HG02610 (cell line): ENCODE measurements around the gene SFI1.

ENCODE experiments used
- ATAC-seq: cut with Tn5 transposase; IDR thresholded peaks from one replicate; pipeline ENCODE4 v1.9.1; 2021; ENCODE audit warnings: mild to moderate bottlenecking, moderate library complexity; ENCODE audit not compliant: unreplicated experiment

Gene SFI1

DNA sequence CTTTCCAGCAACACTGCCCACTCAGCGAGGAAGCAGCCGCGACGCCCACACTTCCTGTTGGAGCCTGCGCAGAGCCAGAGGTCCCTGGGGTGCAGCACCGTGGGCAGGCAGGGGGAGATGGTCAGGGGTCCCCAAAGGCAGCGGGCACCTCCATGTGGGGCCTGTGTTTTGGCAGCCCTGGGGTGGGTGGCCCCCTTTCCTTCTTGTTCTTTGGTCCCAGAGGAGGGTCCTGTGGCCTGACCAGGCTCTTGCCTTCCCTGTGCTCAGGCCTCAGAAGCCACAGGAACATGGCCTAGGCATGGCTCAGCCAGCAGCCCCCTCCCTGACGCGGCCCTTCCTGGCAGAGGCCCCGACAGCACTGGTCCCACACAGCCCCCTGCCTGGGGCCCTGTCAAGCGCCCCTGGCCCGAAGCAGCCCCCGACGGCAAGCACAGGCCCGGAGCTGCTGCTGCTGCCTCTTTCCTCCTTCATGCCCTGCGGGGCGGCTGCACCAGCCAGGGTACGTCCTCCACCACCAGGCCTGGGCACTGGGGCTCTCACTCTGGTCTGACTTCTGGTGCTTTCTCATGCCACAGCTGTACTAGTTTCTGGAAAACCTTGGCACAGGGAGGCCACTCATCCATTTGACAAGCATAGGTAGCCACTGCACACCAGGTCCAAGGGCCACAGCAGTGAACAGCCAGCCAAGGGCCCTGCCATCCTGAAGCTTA is 118.6 kb downstream of the SFI1 start:
- ATAC-seq: no peak

DNA sequence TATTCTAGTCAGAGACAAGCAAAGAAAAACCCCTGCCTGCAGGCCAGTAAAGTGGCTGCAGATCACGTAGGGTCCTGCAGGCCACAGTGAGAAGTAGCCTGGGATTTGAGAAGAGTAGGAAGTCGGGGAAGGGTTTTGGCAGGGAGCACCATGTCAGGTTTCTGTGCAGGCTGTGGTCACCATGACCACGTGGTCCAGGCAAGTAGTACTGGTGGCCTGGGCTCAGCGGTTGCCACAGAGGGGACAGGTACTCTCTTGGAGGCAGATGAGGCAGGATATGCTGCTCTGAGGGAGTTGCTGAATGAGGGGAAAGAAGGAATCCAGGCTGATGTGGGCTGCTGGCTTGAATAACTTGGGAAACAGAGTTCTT is 119.1 kb downstream of the SFI1 start:
- ATAC-seq: no peak

DNA sequence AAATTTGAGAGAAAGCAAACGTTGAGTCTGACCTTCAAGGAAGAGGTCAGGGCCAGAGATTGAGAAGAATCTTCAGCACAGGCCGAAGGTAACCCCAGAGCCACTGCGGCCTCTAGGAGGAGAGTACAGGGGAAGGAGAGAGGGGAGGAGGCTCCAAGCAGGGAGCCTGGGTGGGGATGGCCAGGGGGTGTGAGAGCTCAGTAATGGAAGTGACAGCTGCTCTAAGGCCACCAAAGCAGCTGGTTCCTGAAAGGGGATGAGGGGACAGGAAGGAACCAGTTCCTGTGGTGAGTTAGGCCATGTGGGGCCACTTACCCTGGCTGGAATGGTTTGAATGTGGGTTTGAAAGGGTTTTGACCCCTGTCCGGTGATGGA is 119.6 kb downstream of the SFI1 start:
- peak; percentile 12 for ATAC-seq

DNA sequence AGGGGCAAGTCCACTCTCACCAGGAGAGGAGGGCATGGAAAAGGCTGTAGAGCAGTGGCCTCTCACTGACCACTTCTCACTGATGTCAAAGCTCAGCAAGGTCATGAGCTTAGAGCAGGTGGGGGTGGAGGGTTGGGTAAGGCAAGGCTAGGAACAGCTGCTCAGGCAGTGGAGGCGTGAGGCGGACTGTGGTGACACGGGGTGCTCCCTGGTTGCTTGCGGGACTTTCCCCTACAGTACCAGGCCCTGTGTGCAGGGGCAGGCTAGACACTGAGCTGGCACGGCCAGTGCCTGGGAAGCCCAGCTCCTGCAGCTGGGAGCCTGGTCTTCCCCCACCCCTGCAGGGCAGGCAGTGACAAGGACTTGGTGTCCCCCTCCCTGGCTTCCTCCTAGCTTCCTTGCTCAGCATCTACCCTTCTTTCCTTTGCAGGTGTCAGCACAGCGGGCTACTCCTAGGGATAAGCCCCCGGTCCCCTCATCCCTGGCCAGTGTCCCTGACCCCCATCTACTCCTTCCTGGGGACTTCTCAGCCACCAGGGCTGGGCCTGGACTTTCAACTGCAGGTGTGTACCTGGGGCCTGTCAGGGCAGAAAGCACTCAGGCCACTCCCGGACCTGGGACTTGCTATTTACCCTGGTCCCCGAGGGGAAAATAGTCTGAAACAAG is 120.1 kb downstream of the SFI1 start:
- ATAC-seq: peak; percentile 68

DNA sequence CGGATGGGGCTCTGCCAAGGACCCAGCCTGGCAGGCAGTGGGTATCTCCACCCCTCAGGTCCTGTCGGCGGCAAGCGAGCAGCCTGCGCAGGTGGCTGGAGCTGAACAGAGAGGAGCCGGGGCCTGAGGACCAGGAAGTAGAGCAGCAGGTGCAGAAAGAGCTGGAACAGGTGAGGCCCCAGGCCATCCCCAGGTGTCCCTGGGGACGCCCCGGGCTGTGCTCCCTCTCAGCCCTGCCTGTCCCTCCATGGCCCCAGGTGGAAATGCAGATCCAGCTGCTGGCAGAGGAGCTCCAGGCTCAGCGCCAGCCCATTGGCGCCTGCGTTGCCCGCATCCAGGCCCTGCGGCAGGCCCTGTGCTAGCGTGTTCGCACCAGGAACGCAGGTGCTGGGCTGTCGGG is 121.7 kb downstream of the SFI1 start:
- ATAC-seq: no peak

DNA sequence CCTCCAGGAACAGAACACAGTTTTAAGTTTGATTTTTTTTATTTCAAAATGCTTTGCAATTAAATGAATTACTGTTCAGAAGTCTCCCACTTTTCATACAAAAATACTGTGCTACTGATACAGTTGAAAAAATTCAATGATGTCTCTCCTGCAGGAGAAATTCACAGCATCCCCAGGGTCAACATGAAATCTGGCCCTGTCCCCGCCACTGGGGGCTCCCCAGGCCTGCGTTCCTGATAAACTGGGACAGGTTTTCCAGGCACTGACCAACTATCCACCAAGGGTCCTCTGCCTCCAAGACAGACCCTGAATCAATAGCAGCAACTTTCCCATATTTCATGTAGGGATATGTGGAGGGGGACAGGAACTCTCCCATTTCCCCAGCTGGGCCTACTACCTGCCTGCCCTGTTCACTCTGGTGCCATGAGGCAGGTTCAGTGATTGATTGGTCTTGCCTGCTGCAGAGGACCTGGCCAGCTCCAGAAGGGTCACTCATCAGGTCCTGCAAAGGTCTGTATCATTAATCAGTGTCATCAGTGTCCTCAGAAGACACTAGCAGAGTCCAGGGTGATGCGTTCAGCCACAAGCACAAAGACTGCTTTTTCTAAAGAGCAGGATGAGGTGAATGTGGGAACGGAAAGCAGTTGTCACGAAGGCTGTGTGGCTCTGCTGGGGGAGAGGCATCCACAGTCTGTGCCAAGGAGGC is 122.3 kb downstream of the SFI1 start:
- ATAC-seq: no peak

DNA sequence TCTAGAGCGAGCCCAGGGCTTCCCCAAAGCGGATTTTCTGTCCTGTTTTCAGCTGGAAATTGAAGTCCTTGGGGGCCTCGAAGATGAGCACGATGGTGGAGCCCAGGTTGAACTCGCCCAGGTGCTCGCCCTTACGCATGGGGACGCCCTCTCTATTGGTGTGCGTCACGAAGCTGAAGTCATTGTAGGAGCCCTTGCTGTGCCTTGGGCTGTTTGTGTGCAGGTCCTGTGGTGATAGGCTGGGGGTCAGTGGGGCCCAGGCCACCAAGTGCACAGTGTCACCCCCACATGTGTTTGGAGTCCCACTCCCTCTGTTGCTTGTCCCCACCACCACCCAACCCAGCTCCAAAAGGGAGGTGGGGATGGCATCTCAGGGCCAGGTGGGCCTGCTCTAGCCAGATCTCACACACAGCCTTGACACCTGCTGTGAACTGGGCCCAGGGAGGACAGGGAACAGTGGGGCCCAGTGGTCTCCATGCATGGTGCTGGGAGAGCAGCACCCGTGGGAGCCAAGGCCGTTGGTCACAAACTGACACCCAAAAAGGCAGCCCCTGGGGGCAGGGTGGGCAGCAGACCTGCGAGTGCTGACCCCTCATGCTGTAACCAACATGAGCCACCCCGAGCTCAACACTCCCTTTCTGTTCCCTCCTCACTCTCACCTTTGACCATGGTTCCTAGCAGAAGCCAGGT is 123.4 kb downstream of the SFI1 start:
- no peak for ATAC-seq

DNA sequence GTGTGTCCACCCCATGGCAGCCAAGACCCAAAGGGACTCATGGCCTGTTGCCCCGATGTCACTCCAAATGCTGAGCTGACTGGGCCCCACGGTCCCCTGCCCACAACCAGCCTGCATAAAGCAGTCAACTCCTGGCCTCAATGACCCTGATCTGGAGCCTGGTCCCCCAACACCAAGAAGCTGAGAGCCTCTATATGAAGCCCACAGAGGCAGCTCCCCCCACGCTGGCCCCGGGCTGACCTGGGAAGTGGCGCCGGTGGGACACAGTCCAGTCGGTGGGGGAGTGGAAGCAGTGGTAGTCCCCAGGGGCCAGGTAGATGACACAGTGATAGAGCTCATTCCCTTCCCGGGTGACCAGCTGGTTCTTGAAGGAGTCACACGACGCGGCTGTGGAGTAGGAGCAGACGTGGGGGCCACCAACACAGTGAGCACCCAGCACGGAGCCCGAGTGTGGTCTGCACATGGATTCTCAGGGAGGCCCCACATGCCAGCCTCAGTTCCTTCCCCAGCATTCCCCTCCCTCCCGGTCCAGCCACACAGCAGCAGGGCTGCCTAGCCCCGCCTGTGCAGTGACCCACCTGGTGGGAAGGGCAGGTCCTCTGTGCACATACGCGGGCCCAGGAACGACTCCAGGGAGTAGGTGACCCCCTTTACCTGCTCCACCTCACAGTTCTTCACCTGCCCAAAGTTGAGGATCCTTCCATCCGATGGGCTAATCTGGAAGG is 124.6 kb downstream of the SFI1 start:
- ATAC-seq: no peak

DNA sequence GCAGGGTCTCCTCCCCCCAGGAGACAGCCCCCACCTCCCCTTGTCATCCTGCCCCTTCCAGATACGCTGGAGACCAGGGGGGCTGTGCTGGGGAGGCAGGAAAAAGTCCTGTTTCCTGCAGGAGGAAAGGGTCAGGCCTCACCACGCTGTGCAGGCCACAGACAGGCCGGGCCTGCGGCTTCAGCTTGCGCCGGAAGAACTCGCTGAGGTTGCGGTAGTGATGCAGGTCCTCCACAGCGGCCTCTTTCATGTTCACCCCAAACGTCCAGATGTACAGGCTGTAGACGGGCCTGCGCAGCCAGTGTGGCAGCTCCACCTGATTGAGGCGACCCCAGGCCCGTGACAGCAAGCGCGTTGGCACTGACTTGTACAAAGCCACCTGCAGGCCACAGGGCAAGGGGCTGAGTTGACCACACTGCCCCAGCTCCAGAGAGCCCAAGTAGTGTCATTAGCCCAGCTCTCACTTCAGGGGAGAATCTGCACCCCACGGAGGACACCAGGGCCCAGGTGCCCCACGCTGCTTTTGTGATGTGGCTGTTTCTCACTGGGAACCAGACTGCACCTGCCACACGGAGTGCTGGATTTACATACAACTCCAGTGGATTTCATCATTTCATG is 125.3 kb downstream of the SFI1 start:
- ATAC-seq: no peak

DNA sequence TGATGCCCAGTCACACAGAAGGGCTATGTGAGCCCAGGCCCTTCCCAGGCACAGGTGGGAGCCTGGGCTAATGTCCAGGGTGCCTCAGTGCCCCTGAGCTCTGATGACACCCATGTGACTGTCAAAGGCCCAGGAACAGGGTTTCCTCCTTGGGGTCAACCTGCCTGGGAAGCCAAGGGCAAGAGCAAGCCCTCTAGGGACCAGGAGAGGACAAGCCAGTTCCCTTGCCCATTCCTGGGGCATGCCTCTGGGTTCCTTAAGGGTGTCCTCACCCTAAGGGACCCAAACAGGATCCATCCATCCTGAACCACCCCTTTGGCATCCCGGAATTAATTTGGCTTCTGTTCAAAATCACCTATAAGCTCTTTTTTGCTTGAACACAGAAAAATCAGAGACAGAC is 126.6 kb downstream of the SFI1 start:
- ATAC-seq: no peak

DNA sequence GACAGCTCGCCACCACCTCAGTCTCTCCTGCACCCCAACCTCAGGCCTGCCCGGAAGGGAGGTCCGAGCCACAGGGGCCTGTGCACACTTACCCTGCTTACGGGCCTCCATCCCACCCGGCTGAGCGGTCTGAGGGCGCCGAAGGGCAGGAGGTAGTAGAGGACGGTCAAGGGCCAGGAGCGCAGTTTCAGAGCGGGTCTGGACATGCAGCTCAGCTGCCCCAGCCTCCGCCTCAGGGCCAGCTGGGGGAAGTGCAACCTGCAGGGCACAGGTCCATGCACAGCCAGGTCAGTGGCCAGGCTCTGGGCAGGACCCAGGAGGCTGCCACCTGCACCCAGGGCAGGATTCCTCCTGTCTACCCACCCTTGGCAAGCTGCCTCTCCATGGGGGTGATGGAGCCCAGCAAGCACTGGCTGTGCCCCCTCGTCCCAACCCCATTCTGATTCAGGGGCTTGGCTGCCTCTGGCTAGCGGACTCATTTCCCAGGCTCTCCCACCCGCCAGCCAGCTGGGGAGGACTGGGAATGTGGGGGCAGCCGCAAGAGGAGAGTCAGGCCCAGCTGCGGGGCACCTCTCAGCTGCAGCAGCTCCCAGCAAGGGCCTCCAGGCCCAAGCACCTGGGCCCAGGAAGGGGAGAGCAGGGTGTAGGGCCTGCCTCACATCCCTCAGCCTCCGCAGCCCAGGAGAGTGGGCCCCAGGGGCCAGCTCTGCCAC is 127.4 kb downstream of the SFI1 start:
- ATAC-seq: no peak

DNA sequence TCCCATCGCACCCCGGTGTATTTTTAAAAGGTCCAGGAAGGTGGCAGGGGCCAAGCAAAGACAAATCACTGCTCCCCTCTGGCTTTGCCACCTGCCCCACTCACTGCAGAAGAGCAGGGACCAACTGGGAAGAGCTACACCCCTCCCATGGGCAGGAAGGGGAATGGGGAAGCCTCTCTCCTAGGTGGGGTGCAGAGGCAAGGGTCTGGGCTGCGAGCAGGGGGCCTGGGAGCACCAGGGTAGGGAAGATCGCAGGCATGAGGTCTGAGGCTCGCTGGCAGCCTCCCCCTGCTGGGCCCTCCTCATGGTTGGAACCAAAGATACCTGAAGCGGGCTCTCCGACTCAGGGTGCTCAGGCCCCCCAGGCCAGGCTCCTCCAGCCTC is 128.9 kb downstream of the SFI1 start:
- no peak for ATAC-seq

DNA sequence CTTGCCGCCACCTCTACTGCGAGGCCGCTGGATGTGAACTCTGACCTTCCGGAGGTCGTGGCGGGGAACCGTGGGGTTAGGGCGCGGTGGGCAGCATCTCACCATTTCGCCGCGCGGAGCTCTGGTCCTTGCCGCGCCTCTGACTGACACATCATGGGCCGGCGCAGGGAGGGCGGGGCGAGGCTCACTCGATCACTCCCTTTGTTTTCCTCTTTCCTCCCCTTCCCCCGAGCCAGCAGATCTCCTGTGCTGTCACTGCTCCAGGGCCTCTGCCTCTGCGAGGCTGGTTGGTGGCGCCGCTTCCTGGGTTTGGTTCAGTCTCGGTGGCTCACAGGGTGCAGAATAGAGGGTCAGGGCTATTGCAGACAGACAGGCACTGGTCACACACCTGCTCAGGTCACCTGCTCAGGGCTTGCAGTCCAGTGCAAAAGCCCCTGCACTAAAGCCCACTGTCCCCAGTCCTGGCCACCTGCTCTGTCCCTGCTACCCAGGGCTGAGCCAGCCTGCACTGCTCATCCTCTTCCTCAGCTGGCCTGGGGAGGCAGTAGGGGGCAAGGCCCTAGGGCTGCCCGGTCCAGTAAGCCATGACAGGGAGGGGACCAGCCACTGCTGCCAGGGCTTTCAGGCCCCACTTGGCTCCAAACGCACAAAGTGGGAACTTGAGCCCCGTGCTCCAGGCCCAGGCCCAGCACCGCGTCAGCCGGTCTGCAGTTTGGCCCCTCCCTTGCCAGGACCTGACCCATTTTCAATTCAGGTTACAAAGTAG is 129.5 kb downstream of the SFI1 start:
- no peak for ATAC-seq

DNA sequence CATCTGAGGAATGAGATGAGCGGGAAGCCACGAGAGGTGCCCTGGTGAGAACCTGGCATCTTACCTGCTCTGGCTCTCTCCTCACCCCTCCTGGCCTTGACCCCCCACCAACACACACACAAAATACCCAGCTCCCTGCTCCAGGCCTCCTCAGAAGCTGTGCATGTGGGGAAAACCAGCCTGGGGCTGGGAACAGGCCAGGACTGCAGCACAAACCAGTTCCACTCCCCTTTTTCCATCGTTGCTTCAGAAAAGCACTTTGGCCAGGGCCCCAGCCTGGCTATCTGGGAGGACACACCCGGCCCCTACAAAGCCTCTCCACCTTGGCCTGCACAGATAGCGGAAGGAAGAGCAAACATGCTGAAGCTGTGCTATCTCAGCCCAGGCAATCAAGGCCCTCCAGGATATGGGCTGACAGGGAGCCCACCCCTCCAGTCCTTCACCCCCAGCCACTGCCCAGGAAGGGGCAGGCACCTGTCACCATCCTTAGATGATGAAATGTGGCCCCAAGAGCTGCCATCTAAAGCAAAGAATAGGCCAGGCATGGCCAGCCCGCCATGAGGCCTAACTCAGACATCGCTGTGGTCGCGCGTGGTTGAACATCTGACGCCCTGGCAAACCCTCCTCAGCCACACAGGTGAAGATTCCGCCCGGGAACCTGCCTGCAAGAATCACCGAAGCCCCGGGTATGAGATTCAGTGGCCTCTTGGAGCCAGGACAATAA is 130.3 kb downstream of the SFI1 start:
- no peak for ATAC-seq

DNA sequence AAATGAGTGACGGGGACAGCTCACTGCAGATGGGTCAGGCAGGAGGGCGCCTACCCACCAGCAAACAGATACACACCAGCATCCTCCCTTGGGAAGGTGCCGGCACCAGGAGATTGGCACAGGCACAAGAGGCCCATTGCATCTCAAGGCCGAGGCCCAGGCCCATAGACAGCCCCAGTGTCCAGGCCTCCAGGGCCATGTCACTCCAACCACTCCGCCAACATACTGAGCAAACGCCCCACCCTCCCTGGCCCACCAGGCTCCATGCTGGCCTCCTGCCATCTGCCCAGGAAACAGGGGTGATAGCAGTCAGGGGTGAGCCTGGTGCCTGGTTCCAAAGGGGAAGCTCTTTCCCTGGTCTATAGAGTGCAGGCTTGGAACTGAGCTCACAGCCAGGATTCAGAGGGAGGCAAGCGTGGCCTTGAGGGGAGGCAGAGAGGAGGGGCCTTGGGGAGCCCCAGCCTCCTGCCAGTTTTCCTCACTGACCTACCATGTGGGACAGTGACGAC is 130.9 kb downstream of the SFI1 start:
- ATAC-seq: no peak

DNA sequence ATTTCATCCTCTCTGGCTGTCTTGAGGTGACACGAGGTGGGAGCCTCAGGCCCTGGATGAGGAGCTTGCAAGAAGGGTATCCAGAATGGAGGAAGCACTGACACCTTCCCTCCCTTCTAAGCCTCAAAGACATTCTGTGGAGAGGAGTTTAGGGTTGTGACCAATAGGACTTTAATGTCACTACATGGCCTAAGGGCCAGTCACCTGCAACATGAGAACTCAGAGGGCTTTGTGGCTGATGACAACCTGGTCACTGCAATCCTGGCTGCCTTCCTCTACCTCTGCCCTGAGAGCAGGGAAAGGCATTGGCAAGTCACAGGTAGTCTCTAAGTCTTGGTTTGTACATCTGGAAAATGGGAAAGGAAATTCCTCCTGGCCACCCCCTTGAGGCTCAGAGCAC is 132.0 kb downstream of the SFI1 start:
- ATAC-seq: no peak

DNA sequence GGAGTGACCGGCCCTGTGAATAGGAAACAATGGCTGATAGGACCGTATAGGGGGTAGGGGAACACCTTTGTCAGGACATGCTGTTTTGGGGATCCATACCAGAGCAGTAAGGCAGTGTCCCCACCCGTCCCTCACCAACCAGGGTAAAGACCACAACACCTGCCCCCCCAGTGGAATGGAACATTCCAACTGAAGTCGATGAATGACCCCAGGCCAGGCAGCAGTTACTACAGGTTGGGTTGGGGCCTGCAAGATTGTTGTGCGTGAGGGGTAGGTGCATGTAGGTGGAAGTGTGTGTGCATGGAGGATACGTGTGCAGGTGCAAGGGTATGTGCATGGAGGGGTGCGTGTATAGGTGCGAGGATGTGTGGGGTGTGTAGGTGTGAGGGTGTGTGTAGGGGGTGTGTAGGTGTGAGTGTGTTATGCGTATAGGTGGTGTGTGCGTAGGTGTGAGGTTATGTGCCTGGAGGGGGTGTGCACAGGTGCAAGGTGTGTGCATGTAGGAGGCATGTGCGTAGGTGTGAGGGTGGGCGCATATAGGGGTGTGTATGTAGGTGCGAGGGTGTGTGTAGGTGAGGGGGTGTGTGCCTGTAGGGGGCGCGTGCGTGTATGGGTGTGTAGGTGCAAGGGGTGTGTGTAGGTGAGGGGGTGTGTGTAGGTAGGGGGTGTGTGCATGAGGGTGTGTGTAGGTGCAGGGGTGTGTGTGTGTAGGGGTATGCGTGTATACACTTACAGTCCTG is 132.8 kb downstream of the SFI1 start:
- no peak for ATAC-seq

DNA sequence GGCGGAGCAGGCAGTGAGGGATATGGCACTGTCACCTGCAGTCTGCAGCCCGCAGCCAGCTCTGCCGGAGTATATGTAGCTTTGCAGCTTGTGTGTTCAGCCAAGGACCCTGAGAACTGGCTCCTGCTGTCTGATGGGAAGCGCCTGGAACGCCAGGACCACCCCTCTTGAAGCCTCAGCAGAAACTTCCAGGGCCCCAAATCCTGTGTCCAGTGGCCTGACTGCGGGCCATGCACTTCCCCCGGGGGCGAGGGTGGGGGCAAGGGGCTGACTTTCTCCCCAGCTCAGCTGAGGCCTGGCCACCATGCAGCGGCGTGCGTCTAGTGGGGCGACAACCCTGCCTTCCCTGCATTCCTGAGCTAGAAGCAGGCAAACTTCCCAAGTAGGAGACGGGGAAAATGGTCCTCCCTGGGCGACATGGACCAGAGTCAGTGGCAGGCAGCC is 133.4 kb downstream of the SFI1 start:
- ATAC-seq: no peak
